Hematopoietic multipotent progenitor cell treated with erythropoietin and hydrocortisone succinate and interleukin-3 and kit ligand, for 4 days (in vitro differentiated cells): ENCODE data around the gene FAM89B.
A peak's percentile ranks its signal among the peaks of the same experiment; 100 is the strongest.

Source experiments
- DNase-seq: peaks from one replicate; pipeline ENCODE4 v3.0.0-alpha.2; 2015

The FAM89B gene

GRCh38 chr11:65613091-65613928 is 41.0 kb downstream of the FAM89B start:
- no peak for DNase-seq

DNA sequence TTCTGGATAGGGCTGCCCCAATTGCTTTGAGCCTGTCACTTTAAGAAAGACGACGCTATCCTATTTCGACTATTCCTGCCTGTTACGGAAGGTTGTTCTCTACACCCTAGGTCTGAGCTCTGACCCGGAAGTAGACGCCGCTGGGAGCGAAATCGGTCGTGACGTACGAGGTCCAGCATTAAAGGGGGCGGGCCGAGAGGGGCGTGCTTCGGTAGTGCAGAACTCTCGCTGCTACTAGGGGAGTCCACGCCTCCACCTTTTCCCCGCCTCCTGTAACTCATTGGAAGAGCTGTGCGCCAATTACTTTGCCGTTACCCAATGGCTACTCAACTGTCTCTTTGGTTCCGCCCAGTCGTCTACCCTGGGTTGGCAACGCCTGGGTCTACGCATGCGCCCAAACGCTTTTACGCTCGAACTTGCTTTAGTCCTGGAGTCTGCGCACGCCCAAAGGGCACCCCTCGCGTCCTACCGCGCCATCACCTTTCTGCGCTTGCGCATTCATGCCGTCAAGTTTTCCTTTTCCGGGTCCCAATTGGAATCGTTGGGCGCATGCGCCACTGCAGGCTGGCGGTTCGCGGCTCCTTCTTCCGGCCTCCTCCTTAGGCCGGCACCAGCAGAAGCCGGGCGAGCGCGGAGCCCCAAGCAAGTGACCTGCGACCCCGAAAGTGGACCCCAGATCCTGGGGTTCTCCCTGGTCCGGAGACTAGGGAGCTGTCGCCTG is 43.1 kb downstream of the FAM89B start, which contains the start of gene PCNX3:
Gene PCNX3, plus strand, starts transcription at position 548 of the 721 bp plus-strand sequence. CDS start 536 bp downstream, outside the sequence.
- DNase-seq = peak; percentile 100

DNA sequence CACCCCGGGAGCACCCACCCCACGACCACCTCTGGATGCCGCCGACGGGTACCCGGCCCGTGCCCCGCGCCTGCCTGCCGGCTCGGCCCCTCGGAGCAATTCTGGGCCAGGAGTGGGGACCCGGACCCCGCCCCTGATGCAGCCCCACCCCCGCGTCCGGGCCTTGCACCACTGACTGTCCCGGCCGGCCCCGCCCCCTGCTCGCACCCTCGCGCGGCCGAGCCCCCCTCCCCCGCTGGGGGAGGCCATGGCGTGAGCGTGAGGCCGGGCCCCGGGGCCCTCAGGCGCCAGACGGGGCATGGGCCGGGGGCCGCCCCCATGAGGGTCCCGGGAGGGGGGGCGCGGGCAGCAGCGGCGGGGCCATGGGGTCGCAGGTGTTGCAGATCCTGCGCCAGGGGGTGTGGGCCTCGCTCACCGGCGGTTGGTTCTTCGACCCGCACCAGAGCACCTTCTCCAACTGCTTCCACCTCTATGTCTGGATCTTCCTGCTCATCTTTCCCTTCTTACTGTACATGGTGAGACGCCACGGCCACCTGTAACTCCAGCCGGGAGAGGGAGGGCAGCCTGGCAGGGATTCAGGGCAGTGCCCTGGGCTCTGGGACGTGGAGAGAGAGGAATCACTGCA is 43.7 kb downstream of the FAM89B start:
- peak; percentile 67 for DNase-seq

DNA sequence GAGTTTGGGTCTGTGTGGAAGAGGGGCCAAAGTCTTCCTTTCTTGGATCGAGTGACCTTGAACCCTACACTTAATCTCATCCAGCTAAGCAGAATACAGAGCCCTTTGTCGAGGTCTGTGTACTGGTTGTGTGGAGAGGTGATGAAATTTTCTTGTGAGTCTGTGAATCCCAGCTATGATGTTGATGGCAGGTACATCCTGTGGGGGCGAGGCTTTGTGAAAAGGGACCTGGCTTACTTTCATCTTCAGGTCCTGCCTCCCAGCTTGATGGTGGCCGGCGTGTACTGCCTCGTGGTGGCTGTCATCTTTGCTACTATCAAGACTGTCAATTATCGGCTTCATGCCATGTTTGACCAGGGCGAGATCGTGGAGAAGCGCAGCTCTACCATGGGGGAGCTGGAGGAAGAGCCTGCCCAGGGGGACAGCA is 44.2 kb downstream of the FAM89B start:
- no peak for DNase-seq

DNA sequence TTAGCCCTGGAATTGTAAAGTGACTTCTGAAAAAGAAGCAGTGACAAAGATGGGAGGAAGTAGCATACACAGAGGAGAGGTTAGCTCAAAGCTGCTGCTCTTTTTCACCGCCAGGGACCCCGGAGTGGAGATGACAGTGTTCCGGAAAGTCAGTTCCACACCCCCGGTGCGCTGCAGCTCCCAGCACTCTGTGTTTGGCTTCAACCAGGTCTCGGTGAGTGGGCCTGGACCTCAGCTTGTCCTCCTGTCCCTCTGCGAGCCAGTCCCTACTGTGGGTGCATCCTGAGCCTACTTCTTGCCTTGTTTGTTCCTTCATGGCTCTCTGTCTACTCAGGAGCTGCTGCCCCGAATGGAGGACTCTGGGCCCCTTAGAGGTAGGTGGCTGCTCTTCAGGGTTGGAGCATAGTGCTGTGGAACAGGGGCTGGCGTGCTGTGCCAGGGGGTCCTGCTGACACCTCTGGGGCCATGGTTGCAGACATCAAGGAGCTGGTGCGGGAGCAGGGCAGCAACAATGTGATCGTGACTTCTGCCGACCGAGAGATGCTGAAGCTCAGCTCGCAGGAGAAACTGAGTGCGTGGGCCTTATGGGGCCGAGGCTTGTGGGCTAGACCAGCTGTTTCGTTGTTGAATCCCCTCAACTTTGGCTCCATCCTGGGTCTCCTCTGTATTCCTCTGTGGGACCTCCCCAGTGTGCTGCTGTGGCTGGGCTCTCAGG is 45.0 kb downstream of the FAM89B start:
- DNase-seq = no peak

DNA sequence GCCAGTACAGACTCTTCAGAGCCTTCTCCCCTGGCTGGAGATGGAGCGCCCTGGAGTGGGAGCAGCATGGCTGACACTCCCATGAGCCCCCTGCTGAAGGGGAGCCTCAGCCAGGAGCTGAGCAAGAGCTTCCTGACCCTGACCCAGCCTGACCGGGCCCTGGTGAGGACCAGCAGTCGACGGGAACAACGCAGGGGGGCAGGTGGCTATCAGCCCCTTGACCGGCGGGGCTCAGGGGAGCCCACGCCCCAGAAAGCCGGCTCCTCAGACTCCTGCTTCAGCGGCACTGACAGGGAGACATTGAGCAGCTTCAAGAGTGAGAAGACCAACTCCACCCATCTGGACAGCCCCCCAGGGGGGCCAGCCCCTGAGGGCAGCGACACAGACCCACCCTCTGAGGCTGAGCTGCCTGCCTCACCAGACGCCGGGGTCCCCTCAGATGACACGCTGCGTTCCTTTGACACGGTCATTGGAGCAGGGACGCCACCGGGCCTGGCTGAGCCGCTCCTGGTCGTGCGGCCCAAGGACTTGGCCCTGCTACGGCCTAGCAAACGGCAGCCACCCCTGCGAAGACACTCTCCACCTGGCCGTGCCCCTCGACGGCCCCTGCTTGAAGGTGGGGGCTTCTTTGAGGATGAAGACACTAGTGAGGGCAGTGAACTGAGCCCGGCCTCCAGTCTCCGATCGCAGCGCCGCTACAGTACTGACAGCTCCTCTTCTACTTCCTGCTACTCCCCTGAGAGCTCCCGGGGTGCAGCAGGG is 45.8 kb downstream of the FAM89B start:
- no peak for DNase-seq

- no peak for DNase-seq
Measured at GRCh38 chr11:65618763-65619162, 46.4 kb downstream of the FAM89B start.

DNA sequence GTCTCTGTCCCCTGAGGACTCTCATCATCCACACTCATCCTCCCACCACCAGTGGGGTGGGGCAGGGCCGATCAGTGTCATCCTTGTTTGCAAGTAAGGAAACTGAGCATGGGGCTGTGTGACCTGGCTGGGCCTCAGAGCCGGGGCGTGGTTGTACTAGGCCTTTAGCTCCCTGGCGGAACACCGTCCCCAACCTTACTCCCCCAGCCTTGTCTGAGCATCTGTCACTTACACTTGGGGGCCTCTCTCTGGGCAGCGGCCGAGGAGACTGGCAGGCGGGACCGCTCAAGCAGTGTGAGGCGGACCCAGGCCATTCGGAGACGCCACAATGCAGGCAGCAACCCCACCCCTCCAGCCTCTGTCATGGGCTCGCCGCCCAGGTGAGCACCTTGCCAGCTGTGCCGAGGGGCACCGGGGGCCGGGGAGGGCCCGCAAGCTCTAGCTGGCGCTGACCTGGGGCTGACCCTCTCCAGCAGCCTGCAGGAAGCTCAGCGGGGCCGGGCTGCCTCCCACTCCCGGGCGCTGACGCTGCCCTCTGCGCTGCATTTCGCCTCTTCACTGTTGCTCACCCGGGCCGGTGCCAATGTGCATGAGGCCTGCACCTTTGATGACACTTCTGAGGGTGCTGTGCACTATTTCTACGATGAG is 47.1 kb downstream of the FAM89B start:
- DNase-seq = no peak

GRCh38 chr11:65620666-65621065 is 48.3 kb downstream of the FAM89B start:
- DNase-seq = no peak

DNA sequence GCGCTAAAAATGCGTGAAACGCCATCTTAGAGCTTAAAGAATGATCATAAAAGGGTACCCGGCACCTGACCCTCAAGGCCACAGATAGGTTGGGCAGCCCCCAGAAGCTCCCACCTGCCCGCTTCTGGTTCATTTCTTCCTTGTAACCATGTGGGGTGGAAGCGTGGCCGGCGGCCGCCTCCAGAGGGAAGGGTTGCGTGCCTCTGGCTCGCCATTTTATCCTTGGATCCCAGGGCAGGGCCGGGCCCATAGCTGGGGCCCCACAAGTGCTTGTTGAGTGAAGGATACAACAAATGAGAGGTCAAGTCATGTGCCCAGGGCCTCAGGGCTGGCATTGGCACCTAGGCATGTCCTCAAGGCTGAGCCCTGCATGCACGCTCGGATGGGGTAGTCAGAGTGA is 49.1 kb downstream of the FAM89B start:
- no peak for DNase-seq

DNA sequence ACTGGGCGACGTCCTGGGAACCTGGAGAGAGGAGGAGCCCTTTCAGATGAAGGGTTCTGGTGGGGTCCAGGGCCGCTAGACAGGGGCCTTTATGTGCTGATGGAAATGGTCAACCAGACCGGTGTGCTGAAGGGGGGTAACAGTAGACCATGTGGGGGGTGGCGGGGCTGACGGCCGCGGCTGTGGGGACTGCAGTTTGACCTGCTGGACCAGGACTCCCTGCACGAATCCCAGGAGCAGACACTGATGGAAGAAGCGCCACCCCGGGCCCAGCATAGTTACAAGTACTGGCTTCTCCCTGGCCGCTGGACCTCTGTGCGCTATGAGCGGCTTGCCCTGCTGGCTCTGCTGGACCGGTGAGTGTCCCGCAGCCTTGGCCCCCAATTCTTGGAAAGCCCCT is 49.7 kb downstream of the FAM89B start:
- DNase-seq = no peak

DNA sequence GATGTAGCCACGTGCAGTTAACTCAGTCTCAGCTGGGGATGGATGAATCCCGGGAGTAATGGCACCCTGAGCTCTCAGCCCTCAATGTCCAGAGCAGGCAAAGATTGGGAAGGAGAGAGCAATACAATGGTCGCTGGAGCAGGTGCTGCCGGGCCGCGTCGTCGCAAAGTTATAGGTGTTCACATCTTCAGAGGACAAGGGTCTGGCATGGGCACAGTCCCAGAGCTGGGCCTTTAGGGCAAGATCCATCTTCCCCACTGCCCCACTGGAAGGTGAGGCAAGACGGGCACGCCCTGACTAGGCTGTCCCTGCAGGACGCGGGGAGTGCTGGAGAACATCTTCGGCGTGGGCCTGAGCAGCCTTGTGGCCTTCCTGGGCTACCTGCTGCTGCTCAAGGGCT is 50.8 kb downstream of the FAM89B start:
- no peak for DNase-seq
